Astrocyte (in vitro differentiated cells and primary cell): ENCODE data around the gene SPATA2. TPM values are rescaled to one million over a fixed set of nuclear protein-coding genes. Genes with fewer than 3 reads are reported as not detected.

Experiments used
- DNase-seq: peaks from one replicate; pipeline ENCODE4 v3.0.0-alpha.2; 2010; ENCODE audit warnings: low read depth
- FAIRE-seq: peaks from 2 replicates; lab custom pipeline; 2011; peaks lifted over from hg19 to GRCh38; lab: Jason Lieb, UNC
- H2AFZ ChIP-seq: 2 replicates; pipeline ENCODE4 v1.6.0; 2012; ENCODE audit warnings: low read depth, low read length, inconsistent platforms
- H3K27ac ChIP-seq: 2 replicates; pipeline ENCODE4 v1.5.1; 2011; ENCODE audit warnings: low read depth, low read length, inconsistent platforms
- H3K27me3 ChIP-seq: 2 replicates; pipeline ENCODE4 v1.6.0; 2011; ENCODE audit warnings: low read length, inconsistent platforms; ENCODE audit not compliant: insufficient read depth
- H3K36me3 ChIP-seq: 2 replicates; pipeline ENCODE4 v1.5.1; 2011; ENCODE audit warnings: low read length, inconsistent platforms; ENCODE audit not compliant: insufficient read depth
- H3K4me1 ChIP-seq: 2 replicates; pipeline ENCODE4 v1.5.1; 2011; ENCODE audit warnings: low read length, inconsistent platforms; ENCODE audit not compliant: insufficient read depth
- H3K4me2 ChIP-seq: 2 replicates; pipeline ENCODE4 v1.6.0; 2012; ENCODE audit warnings: low read length, inconsistent platforms
- H3K4me3 ChIP-seq: 2 replicates; pipeline ENCODE4 v1.5.1; 2011; ENCODE audit warnings: low read depth, mild to moderate bottlenecking, low read length, inconsistent platforms; ENCODE audit not compliant: insufficient read depth
- H3K79me2 ChIP-seq: 2 replicates; pipeline ENCODE4 v1.6.0; 2012; ENCODE audit warnings: mild to moderate bottlenecking, low read length, inconsistent platforms; ENCODE audit not compliant: insufficient read depth
- H3K9ac ChIP-seq: 2 replicates; pipeline ENCODE4 v1.6.0; 2012; ENCODE audit warnings: mild to moderate bottlenecking, low read length, inconsistent platforms
- H3K9me3 ChIP-seq: 2 replicates; pipeline ENCODE4 v1.5.1; 2012; ENCODE audit warnings: low read depth, mild to moderate bottlenecking, low read length, inconsistent platforms; ENCODE audit not compliant: insufficient read depth
- H4K20me1 ChIP-seq: 2 replicates; pipeline ENCODE4 v1.6.0; 2012; ENCODE audit warnings: low read length, inconsistent platforms; ENCODE audit not compliant: insufficient read depth
- H3K27ac Mint-ChIP-seq: one replicate; pipeline ENCODE4 v1.8.0; 2021; ENCODE audit warnings: mild to moderate bottlenecking, mixed read lengths; ENCODE audit not compliant: unreplicated experiment
- H3K27me3 Mint-ChIP-seq: one replicate; pipeline ENCODE4 v1.8.0; 2021; ENCODE audit warnings: low read depth, mixed read lengths; ENCODE audit not compliant: unreplicated experiment
- H3K36me3 Mint-ChIP-seq: one replicate; pipeline ENCODE4 v1.8.0; 2021; ENCODE audit warnings: low read depth, mixed read lengths; ENCODE audit not compliant: unreplicated experiment
- H3K4me1 Mint-ChIP-seq: one replicate; pipeline ENCODE4 v1.8.0; 2021; ENCODE audit warnings: low read depth, mixed read lengths; ENCODE audit not compliant: unreplicated experiment
- H3K4me3 Mint-ChIP-seq: one replicate; pipeline ENCODE4 v1.8.0; 2021; ENCODE audit warnings: mild to moderate bottlenecking, moderate library complexity, mixed read lengths; ENCODE audit not compliant: unreplicated experiment
- H3K9me3 Mint-ChIP-seq: one replicate; pipeline ENCODE4 v1.8.0; 2021; ENCODE audit warnings: mild to moderate bottlenecking, mixed read lengths; ENCODE audit not compliant: unreplicated experiment
- EZH2 ChIP-seq: IDR thresholded peaks from 2 replicates; pipeline ENCODE4 v1.6.1; 2012; ENCODE audit warnings: mild to moderate bottlenecking, low read length, inconsistent platforms; ENCODE audit not compliant: insufficient read depth
- total RNA-seq: library from RNA; stranded (reverse); gene quantifications from 2 replicates; pipeline ENCODE4 v1.2.1, GENCODE V29; 2021
- TF ChIP-seq, protein P1 (sequence below): IDR thresholded peaks from 2 replicates; pipeline ENCODE4 v1.5.1; 2011; ENCODE audit warnings: low read depth, mild to moderate bottlenecking, inconsistent platforms, low read length, moderate library complexity; ENCODE audit not compliant: insufficient read depth

Gene SPATA2
- total RNA-seq, 1 donor from 2014 or later = 7.3 TPM

DNA sequence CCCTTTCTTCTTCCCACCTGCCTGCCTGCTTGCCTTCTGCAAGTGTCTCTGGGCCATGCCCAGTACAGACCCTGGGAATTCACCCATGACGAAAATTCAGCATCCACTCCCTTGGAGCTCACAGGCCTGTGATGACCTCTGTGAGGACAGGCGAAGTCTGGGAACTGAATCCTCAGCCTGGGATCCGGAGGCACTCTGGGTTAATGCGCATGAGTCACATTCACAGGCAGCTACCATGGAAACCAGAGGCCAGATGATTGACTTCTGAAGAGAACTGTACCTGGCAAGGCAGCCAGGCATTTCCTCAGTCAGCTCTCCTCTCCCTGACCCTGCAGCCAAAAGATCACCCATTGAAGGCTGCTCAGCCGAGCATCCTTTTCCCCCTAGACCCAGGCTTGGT is 61.7 kb downstream of the SPATA2 start:
- no peak overlapping the region for H3K27ac ChIP-seq
- no peaks in the 10 kb centered on the region for H3K27me3 ChIP-seq
- no peaks in the 10 kb centered on the region for H3K9me3 ChIP-seq
- FAIRE-seq (no peak), DNase-seq (peak; percentile 68)
- peaks cover 5% of the 10 kb centered on the region for H3K36me3 Mint-ChIP-seq
- no peak overlapping the region for H3K4me3 ChIP-seq
- H3K9ac ChIP-seq = no peak overlapping the region
- H4K20me1 ChIP-seq = no peaks in the 10 kb centered on the region
- H3K4me1 ChIP-seq = peaks cover 7% of the 10 kb centered on the region
- TF ChIP-seq, protein P1, sequence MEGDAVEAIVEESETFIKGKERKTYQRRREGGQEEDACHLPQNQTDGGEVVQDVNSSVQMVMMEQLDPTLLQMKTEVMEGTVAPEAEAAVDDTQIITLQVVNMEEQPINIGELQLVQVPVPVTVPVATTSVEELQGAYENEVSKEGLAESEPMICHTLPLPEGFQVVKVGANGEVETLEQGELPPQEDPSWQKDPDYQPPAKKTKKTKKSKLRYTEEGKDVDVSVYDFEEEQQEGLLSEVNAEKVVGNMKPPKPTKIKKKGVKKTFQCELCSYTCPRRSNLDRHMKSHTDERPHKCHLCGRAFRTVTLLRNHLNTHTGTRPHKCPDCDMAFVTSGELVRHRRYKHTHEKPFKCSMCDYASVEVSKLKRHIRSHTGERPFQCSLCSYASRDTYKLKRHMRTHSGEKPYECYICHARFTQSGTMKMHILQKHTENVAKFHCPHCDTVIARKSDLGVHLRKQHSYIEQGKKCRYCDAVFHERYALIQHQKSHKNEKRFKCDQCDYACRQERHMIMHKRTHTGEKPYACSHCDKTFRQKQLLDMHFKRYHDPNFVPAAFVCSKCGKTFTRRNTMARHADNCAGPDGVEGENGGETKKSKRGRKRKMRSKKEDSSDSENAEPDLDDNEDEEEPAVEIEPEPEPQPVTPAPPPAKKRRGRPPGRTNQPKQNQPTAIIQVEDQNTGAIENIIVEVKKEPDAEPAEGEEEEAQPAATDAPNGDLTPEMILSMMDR = no peak
- no peak for TF ChIP-seq EZH2
- no peak overlapping the region for H3K4me2 ChIP-seq
- no peaks in the 10 kb centered on the region for H3K79me2 ChIP-seq
- no peaks in the 10 kb centered on the region for H3K9me3 Mint-ChIP-seq
- no peak overlapping the region for H2AFZ ChIP-seq
- H3K4me1 Mint-ChIP-seq = peaks cover 34% of the 10 kb centered on the region
- peaks cover 9% of the 10 kb centered on the region for H3K36me3 ChIP-seq
- peak overlapping the region; percentile 88 for H3K27ac Mint-ChIP-seq
- no peaks in the 10 kb centered on the region for H3K27me3 Mint-ChIP-seq
- peak overlapping the region; percentile 50 for H3K4me3 Mint-ChIP-seq

Other genes starting within 250 kb of the SPATA2 start
- gene B4GALT5, start 201.7 kb downstream of the SPATA2 start, total RNA-seq = 39.1 and 41.9 TPM in 2 replicates
- gene SLC9A8, start 102.7 kb downstream of the SPATA2 start, total RNA-seq = 6.2 and 6.9 TPM in 2 replicates
- gene RNF114, start 20.9 kb upstream of the SPATA2 start, total RNA-seq = 59.4 and 62.7 TPM in 2 replicates
- gene SNAI1, start 67.5 kb upstream of the SPATA2 start, total RNA-seq = 9.1 and 9.5 TPM in 2 replicates
- gene UBE2V1, start 197.6 kb upstream of the SPATA2 start, total RNA-seq = 136 and 139 TPM in 2 replicates
- gene PEDS1, start 238.2 kb upstream of the SPATA2 start, total RNA-seq = 41.6 and 44.1 TPM in 2 replicates